ENCODE results near the gene MAGED2.
A peak's percentile ranks its signal among the peaks of the same experiment; 100 is the strongest.

DNA sequence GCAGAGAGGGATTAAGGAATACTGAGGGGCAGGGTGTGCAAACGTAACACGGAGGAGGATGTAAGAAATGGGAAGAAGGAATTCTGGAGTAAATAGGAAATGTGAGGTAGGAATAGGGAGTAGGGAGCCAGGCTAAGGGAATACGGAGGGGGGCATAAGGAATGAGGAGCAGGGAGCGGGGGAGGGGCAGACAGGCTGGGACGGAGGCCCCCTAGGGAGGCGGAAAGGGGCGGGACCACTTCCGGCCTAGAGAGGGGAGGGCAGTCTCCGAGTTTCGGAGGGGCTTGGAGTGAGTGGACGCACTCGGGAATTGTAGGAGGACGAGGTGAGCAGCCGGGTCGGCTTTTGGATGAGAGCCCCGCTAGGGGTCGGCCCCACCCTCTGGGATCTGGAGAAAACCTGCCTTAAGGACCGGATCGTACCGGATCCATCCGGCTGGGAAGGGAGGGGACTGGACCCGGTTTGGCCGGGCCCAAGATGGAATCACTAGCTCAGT lies 612 bp downstream of the MAGED2 start:
- TF ChIP-seq, protein P1, sequence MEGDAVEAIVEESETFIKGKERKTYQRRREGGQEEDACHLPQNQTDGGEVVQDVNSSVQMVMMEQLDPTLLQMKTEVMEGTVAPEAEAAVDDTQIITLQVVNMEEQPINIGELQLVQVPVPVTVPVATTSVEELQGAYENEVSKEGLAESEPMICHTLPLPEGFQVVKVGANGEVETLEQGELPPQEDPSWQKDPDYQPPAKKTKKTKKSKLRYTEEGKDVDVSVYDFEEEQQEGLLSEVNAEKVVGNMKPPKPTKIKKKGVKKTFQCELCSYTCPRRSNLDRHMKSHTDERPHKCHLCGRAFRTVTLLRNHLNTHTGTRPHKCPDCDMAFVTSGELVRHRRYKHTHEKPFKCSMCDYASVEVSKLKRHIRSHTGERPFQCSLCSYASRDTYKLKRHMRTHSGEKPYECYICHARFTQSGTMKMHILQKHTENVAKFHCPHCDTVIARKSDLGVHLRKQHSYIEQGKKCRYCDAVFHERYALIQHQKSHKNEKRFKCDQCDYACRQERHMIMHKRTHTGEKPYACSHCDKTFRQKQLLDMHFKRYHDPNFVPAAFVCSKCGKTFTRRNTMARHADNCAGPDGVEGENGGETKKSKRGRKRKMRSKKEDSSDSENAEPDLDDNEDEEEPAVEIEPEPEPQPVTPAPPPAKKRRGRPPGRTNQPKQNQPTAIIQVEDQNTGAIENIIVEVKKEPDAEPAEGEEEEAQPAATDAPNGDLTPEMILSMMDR (IDR thresholded peaks at IDR 0.05), result peak in 1 of 6 experiments; percentile 8
- peak in 1 of 4 donors; percentile 20 for TF ChIP-seq POLR2A (IDR thresholded peaks at IDR 0.05)
- no peak for TF ChIP-seq EP300 (IDR thresholded peaks at IDR 0.05)
- TF ChIP-seq POLR2AphosphoS5 (IDR thresholded peaks at IDR 0.05), result no peak

All from upper lobe of left lung (tissue), 4 donors.